ENCODE measurements around the gene STK32B. TPM values are rescaled to one million over a fixed set of nuclear protein-coding genes. Genes with fewer than 3 reads are reported as not detected.
A peak's percentile ranks its signal among the peaks of the same experiment; 100 is the strongest.
"Not testable (repeated sequence)": the region's sequence is repeated elsewhere in the genome, so short reads cannot be mapped to it uniquely, and the experiment has no call there.

Gene STK32B
- total and polyA plus RNA-seq, 8 donors: 0.61 to 5.5 (median 3.1) TPM

GRCh38 chr4:5055411-5055810 lies 4.1 kb downstream of the STK32B start:
- DNase-seq: no peak
- WGBS, 5 donors: 51 to 79% (median 68%) methylated on average over 5 of the region's 5 CpGs
- Histone ChIP-seq H3K9me3 (no peaks in the 10 kb centered on the region), H3K4me1 (peaks cover 15 to 24% (median 22%) of the 10 kb centered on the region in 4 donors), H3K27ac (no peak overlapping the region), H3K4me3 (no peak overlapping the region), H3K36me3 (no peaks in the 10 kb centered on the region), H3K27me3 (peaks cover 0 to 29% (median 13%) of the 10 kb centered on the region in 3 donors)
- intact Hi-C loops (cut with DNase I; ENCODE audit: low total_unique reads): no loop called here
- TF ChIP-seq EP300 (IDR thresholded peaks at IDR 0.05) (no peak), POLR2AphosphoS5 (IDR thresholded peaks at IDR 0.05) (no peak), CTCF (IDR thresholded peaks at IDR 0.05) (no peak), POLR2A (IDR thresholded peaks at IDR 0.05) (no peak)

GRCh38 chr4:5066101-5066500 lies 14.8 kb downstream of the STK32B start:
- Histone ChIP-seq H3K9me3 (no peaks in the 10 kb centered on the region), H3K36me3 (no peaks in the 10 kb centered on the region), H3K4me3 (no peak overlapping the region), H3K27me3 (no peaks in the 10 kb centered on the region), H3K4me1 (no peaks in the 10 kb centered on the region), H3K27ac (no peak overlapping the region)
- intact Hi-C loops (cut with DNase I; ENCODE audit: low total_unique reads): no loop called here
- WGBS, 5 donors: 74 to 80% (median 75%) methylated on average over 3 of the region's 3 CpGs
- no peak for DNase-seq
- TF ChIP-seq POLR2AphosphoS5 (IDR thresholded peaks at IDR 0.05) (no peak), CTCF (IDR thresholded peaks at IDR 0.05) (no peak), EP300 (IDR thresholded peaks at IDR 0.05) (no peak), POLR2A (IDR thresholded peaks at IDR 0.05) (no peak)

GRCh38 chr4:5066968-5067367 lies 15.7 kb downstream of the STK32B start:
- H3K9me3 ChIP-seq; H3K27me3 ChIP-seq; H3K4me1 ChIP-seq; H3K36me3 ChIP-seq; intact Hi-C loops (cut with DNase I; ENCODE audit: low total_unique reads); H3K27ac ChIP-seq; DNase-seq; H3K4me3 ChIP-seq: not testable (repeated sequence)
- WGBS, 5 donors: 66 to 81% (median 77%) methylated on average over 3 of the region's 3 CpGs

- H3K27ac ChIP-seq: no peak overlapping the region
- no peak for TF ChIP-seq POLR2AphosphoS5 (IDR thresholded peaks at IDR 0.05)
- TF ChIP-seq CTCF (IDR thresholded peaks at IDR 0.05): no peak
- no peak for TF ChIP-seq POLR2A (IDR thresholded peaks at IDR 0.05)
- no peak for TF ChIP-seq EP300 (IDR thresholded peaks at IDR 0.05)
- WGBS, 5 donors: 82 to 97% (median 94%) methylated on average over 3 of the region's 3 CpGs
- intact Hi-C loops (cut with DNase I; ENCODE audit: low total_unique reads): no loop called here
- H3K27me3 ChIP-seq: no peaks in the 10 kb centered on the region
- no peak for DNase-seq
- no peaks in the 10 kb centered on the region for H3K36me3 ChIP-seq
- H3K4me3 ChIP-seq: no peak overlapping the region
- H3K9me3 ChIP-seq: no peaks in the 10 kb centered on the region
- H3K4me1 ChIP-seq: no peaks in the 10 kb centered on the region
Measured at GRCh38 chr4:5067908-5068307, 16.6 kb downstream of the STK32B start.

GRCh38 chr4:5069901-5070300 lies 18.6 kb downstream of the STK32B start:
- 60 to 70% (median 64%) methylated on average over 5 of the region's 5 CpGs for WGBS, 5 donors
- Histone ChIP-seq H3K27me3 (no peaks in the 10 kb centered on the region), H3K9me3 (no peaks in the 10 kb centered on the region), H3K4me3 (no peak overlapping the region), H3K36me3 (no peaks in the 10 kb centered on the region), H3K4me1 (no peaks in the 10 kb centered on the region), H3K27ac (no peak overlapping the region)
- TF ChIP-seq POLR2AphosphoS5 (IDR thresholded peaks at IDR 0.05) (no peak), POLR2A (IDR thresholded peaks at IDR 0.05) (no peak), EP300 (IDR thresholded peaks at IDR 0.05) (no peak), CTCF (IDR thresholded peaks at IDR 0.05) (no peak)
- DNase-seq: peak in 1 of 2 donors; percentile 7
- intact Hi-C loops (cut with DNase I; ENCODE audit: low total_unique reads): no loop called here

Measured in stomach (tissue), 9 donors.